Esophagus (tissue), 2 donors: Measurements from ENCODE around the gene ENO3. TPM values are rescaled to one million over a fixed set of nuclear protein-coding genes. Genes with fewer than 3 reads are reported as not detected.
A peak's percentile ranks its signal among the peaks of the same experiment; 100 is the strongest.

Experiments
- H3K27ac ChIP-seq, 2 donors: one replicate each; pipeline ENCODE4 v1.5.1; 2013; ENCODE audit warnings: low read depth in 2 of 2, mild to moderate bottlenecking in 2 of 2, inconsistent platforms in 1 of 2, low read length in 1 of 2, moderate library complexity in 1 of 2
- H3K27me3 ChIP-seq, 2 donors: one replicate each; pipeline ENCODE4 v1.6.1; 2013; ENCODE audit warnings: low read length in 2 of 2, control low read depth in 1 of 2, mild to moderate bottlenecking in 1 of 2; ENCODE audit not compliant: insufficient read depth in 2 of 2, control insufficient read depth in 1 of 2
- H3K36me3 ChIP-seq, 2 donors: one replicate each; pipeline ENCODE4 v1.6.1; 2013; ENCODE audit warnings: low read length in 1 of 2; ENCODE audit not compliant: control insufficient read depth in 2 of 2, insufficient read depth in 2 of 2
- H3K4me1 ChIP-seq, 2 donors: one replicate each; pipeline ENCODE4 v1.6.1; 2013; ENCODE audit warnings: low read length in 1 of 2; ENCODE audit not compliant: control insufficient read depth in 2 of 2, insufficient read depth in 2 of 2
- H3K4me3 ChIP-seq, 2 donors: one replicate each; pipeline ENCODE4 v1.5.1; 2013; ENCODE audit warnings: low read length in 2 of 2, mild to moderate bottlenecking in 2 of 2, low read depth in 1 of 2, moderate library complexity in 1 of 2
- H3K9me3 ChIP-seq, 2 donors: one replicate each; pipeline ENCODE4 v1.6.1; 2013; ENCODE audit warnings: mild to moderate bottlenecking in 2 of 2, low read depth in 1 of 2, low read length in 1 of 2, moderate library complexity in 1 of 2; ENCODE audit not compliant: control insufficient read depth in 2 of 2, insufficient read depth in 1 of 2
- WGBS, 2 donors: extraction: QIAGEN DNeasy Blood & Tissue Kit; methylation state at CpG; one replicate each; pipeline ENCODE4 v1.1.7; 2013; 5-methylcytosine and 5-hydroxymethylcytosine counted together
- polyA plus RNA-seq, 2 donors: library from polyadenylated mRNA; stranded (reverse); fragments of 200-250 nt; gene quantifications; one replicate each; pipeline ENCODE4 v1.2.3, GENCODE V29; 2013
- donor health status: healthy with polysubstance abuse.
- donor health status: Bipolar disorder and iron deficiency.

The ENO3 gene
- polyA plus RNA-seq, 2 donors: 1.7 to 10.8 TPM

DNA sequence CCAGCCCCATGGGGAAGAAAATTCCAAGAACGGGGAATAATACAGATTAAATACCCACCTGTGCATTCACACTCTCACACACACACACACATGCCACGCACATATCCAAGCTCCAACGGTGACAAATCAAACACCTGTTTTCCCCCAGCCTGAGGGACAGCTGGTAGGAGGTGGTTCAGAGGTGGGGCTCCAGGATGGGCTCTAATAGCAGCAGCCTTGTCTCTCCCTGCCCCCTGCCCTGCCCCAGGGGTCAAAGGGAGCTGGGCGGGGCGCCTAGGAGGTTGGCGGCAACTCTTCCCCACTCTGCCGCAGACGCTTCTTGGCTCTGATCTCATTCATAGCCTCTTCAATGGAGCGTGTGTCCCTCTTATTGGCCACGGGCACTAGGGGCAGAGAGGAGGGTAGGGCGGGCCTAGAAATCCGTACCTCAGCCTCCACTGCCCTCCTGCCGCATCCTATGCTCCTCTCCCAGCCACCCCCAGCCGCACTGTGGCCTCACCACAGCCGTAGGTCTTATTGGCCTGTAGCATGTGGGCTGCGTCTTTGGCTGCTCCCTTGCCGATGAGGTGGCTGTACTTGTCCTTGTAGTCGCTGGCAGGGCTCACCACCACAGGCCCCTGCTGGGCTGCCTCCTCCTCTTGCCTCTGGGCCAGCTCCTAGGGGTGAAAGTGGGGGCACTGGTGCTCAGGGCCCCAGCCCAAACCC is 8.5 kb downstream of the ENO3 start:
- Histone ChIP-seq H3K27ac (no peak overlapping the region), H3K36me3 (peaks cover 0 to 13% of the 10 kb centered on the region in 2 donors), H3K9me3 (no peaks in the 10 kb centered on the region), H3K4me1 (no peaks in the 10 kb centered on the region), H3K4me3 (no peak overlapping the region), H3K27me3 (no peaks in the 10 kb centered on the region)
- 83 to 89% methylated on average over 17 to 18 of the region's 18 CpGs for WGBS, 2 donors

DNA sequence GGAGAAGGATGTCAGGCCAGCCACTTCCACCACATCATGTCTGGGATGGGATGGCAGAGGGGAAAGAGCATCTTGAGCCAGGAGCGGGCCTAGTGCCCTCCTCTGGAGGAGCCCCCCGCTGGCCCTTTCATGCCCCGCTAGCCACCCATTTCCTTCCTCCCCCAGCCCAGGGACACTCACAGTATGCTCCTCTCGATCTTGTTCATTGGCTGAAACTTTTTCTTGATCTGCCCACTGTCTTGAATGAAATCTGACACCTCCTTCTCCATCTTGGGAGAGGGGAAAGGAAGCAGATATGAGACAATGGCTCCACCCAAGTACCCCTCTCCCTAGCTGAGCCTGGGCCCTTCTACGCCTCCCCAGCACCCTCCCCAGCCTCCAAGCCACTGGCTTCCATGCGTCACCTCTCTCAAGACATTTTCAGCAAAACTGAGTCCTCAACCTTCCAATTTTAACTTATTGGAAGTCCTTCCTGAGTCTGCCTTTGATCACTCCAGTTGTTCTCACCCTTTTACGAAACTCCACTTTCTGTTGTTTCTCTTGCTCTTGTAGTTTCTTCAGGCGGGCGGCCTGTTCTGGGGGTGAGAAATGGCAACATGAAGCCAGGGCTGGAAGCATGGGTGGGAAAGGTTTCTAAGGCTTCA is 9.5 kb downstream of the ENO3 start:
- Histone ChIP-seq H3K9me3 (no peaks in the 10 kb centered on the region), H3K27ac (no peak overlapping the region), H3K4me3 (no peak overlapping the region), H3K27me3 (no peaks in the 10 kb centered on the region), H3K4me1 (peaks cover 0 to under 1% of the 10 kb centered on the region in 2 donors), H3K36me3 (peaks cover 0 to 15% of the 10 kb centered on the region in 2 donors)
- WGBS, 2 donors: 85 to 89% methylated on average over 9 of the region's 9 CpGs

DNA sequence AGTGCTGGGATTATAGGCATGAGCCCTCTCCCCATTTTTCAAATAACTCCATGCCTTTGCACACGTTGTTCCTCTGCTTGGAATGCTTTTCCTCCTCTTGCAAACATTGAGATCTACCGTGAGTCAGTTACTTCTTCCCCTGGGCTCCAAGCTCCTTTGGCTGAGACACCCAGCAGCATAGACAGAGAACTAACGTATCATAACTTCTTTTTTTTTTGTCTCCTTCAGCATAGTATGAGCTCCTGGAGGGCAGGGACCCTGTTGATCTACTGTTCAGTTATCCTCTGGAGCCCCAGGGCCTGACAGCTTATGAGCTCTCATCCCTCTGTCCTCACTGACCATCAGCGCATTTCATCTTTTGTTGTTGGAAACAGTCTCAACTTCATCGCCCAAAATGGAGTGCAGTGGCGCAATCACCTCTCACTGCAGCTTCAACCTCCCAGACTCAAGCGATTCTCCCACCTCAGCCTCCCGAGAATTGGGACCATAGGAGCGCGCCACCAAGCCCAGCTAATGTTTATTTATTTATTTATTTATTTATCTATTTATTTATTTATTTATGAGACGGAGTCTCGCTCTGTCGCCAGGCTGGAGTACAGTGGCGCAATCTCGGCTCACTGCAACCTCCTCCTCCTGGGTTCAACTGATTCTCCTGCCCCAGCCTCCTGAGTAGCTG is 14.5 kb downstream of the ENO3 start:
- 96% methylated on average over 15 of the region's 15 CpGs for WGBS, 2 donors
- H3K36me3 ChIP-seq: peaks cover 0 to 12% of the 10 kb centered on the region in 2 donors
- H3K27me3 ChIP-seq: no peaks in the 10 kb centered on the region
- no peak overlapping the region for H3K4me3 ChIP-seq
- no peaks in the 10 kb centered on the region for H3K9me3 ChIP-seq
- no peak overlapping the region for H3K27ac ChIP-seq
- H3K4me1 ChIP-seq: peaks cover 9 to 18% of the 10 kb centered on the region in 2 donors

DNA sequence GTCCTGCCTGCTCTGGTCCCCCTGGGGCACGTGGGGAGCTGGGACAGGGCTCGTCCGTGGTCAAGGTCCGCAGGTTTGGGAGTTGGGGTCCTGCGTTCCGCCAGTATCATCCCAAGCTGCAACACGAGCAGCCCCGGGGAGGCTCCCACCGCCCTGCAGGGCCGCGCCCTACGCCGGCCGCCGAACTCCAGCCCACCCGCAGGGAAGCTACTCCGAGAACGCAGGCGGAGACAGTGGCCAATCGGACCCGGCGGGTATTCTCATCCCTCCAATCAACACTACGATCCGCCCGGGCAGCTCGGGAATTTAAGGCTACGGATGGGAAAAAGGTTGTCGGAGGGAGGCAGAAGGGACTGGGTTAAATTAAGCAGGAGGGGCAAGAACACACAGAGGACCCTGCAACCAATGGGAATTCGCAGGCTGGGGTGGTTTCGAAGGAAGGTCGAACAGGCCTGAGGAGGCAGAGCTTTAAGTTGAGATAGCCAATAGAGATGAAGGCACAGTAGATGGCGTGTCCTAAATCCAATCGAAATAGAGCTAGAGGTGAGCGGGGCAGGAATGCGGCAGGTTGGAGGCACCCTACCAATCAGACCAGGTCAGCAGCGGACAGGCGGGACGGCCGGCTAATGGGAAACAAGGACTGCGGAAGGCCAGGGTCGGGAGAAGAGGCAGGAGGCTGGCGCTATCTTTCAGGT is 16.1 kb downstream of the ENO3 start:
- Histone ChIP-seq H3K27ac (peak overlapping the region; percentile 95 to 99), H3K9me3 (no peaks in the 10 kb centered on the region), H3K4me3 (peak overlapping the region; percentile 65 to 72), H3K4me1 (peaks cover 9 to 18% of the 10 kb centered on the region in 2 donors), H3K27me3 (no peaks in the 10 kb centered on the region), H3K36me3 (peaks cover 0 to 12% of the 10 kb centered on the region in 2 donors)
- WGBS, 2 donors: 0% methylated on average over 42 of the region's 42 CpGs

DNA sequence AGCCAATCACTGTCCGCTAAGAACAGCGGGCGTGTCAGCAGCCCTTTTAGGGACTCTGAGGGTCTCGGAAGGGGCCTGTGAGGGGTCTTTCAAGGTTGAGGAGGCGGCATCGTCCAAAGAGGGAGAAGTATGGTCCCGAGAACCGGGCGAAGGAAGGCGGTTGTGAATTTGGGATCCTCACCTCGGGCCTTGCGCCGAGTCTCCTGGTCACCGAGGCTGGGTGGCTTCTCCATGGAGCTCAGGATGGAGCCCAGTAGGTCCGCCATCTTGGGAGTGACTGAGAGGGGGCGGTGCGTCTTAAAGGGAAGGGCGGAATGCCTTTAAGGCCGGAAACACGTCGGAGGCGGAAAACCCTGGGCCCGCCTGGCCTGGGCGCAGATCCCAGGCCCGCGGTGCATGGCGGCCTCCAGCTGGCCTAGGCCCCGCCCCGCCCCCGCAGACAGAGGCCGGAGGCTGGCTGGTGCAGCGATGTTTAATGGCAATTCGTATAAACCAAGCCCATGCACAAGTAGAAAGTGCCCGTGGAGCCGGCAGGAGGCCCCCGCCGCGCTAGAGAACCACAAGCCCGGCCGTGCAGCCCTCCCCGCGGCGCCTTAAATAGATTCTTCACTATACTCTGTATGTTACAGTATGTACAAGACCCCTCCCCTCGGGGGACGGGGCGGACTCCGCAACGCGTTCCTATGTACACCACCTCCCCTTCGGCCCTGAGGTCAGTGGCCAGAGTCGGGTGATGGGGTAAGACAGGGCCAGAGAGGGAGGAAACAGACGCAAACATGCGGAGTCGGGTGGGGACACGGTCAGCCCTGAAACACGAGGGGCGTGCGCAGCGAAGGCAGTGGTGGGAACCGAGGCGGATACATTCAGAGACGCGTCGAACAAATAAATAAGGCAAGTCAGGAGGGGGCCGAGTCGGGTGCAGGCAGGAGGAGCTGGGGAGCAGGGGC is 16.9 kb downstream of the ENO3 start, which contains the start of gene SPAG7:
TSS of gene SPAG7 (minus strand) at position 279 of the 947 bp plus-strand sequence. CDS start at position 266, 13 bp downstream.
- no peaks in the 10 kb centered on the region for H3K9me3 ChIP-seq
- H3K27me3 ChIP-seq: no peaks in the 10 kb centered on the region
- peaks cover 0 to 20% of the 10 kb centered on the region in 2 donors for H3K36me3 ChIP-seq
- H3K4me1 ChIP-seq: peaks cover 9 to 18% of the 10 kb centered on the region in 2 donors
- H3K4me3 ChIP-seq: peak within 1 kb of the TSS; percentile 65 to 72
- 0 to 1% methylated on average over 66 of the region's 66 CpGs for WGBS, 2 donors
- H3K27ac ChIP-seq: peak within 1 kb of the TSS; percentile 95 to 99

DNA sequence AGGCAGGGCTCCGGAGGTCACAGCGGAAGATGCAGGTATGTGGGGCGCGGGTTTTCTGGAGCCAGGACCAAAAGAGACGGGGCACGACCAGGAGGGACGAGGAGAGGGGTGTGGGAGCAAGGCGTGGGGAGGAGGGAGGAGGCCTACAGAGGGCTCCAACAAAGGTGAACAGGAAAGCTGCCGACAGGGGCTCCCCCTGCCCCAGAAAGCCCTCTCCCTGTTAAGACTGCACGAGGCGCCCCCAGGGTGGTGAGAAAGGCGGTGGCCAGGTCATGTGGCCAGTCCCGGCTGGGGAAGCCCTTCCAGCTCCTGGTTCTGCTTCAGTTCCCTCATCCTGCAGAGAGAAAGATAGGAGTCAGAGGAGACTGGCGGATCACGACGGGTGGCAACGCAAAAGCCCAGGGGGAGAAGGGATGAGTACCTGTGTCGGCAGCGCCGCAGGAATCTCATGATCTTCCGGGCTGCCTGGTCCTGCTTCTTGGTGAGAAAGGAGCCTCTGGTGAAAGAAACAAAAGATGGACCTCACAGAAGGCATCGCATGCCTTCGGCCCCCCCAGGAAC is 17.6 kb downstream of the ENO3 start:
- Histone ChIP-seq H3K4me1 (peaks cover 9 to 18% of the 10 kb centered on the region in 2 donors), H3K27me3 (no peaks in the 10 kb centered on the region), H3K4me3 (peak overlapping the region; percentile 55 to 65), H3K9me3 (no peaks in the 10 kb centered on the region), H3K27ac (peak overlapping the region; percentile 87 to 99), H3K36me3 (peaks cover 0 to 23% of the 10 kb centered on the region in 2 donors)
- 18 to 22% methylated on average over 23 of the region's 23 CpGs for WGBS, 2 donors

DNA sequence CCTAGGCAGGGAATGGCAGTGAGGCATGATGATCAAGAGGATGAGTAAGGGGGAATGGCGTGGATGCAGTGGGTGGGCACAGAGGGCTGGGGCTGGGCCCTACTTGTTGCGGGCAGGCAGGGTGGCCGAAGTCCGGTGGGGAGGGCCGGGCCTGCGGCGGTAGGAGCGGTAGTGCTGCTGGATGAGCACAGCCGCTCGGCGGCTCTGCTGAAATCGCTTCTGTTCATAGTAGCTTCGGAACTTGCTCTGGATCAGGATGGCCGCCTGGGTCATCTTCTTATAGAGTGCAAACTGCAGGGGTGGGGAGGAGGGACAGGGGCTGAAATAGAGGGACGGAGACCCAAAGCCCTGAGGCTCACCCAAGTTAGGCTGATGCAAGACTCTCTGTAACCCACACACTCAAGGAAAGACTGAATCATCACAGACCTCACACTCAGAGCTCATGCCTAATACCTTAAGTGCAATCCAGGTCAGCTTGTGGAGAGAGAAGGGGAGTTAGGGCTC is 18.2 kb downstream of the ENO3 start:
- Histone ChIP-seq H3K4me3 (peak overlapping the region; percentile 20 to 65), H3K27ac (peak overlapping the region; percentile 87 to 99), H3K36me3 (peaks cover 0 to 27% of the 10 kb centered on the region in 2 donors), H3K27me3 (no peaks in the 10 kb centered on the region), H3K9me3 (no peaks in the 10 kb centered on the region), H3K4me1 (peaks cover 9 to 18% of the 10 kb centered on the region in 2 donors)
- 59 to 74% methylated on average over 15 of the region's 15 CpGs for WGBS, 2 donors

DNA sequence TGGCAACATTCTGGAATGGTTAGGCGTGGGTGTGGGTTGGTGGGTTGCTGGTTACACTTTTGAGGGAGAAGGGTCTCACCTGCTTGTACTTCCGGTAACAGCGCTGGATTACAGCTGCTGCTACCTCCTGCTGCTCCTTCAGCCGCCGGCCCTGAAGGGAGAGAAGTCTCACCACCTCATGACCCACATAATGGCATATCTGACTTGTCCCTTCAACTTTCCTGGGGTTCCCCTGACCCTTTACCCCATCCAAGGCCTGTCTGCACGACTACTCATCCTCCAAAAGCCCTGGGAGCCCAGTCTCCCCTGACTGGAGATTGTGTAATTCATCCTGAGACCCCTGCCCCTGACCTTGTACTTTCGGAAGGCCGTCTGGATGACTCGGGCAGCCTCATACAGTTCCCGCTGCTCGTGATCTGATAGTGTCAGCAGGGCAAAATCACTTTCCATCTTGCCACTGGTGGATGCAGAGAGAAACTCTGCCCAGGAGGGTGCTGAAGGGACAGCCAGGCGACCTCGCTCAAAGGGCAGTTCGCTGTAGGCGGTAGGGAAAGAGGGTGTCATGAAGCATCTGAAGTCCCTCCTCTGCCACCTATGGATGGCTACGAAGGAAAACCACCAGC is 18.7 kb downstream of the ENO3 start:
- peak overlapping the region; percentile 87 to 99 for H3K27ac ChIP-seq
- no peak overlapping the region for H3K4me3 ChIP-seq
- 75 to 79% methylated on average over 16 of the region's 16 CpGs for WGBS, 2 donors
- no peaks in the 10 kb centered on the region for H3K27me3 ChIP-seq
- H3K9me3 ChIP-seq: no peaks in the 10 kb centered on the region
- H3K4me1 ChIP-seq: peaks cover 9 to 18% of the 10 kb centered on the region in 2 donors
- H3K36me3 ChIP-seq: peaks cover 5 to 31% of the 10 kb centered on the region in 2 donors
